GM21737 (cell line): ENCODE measurements around the gene TNIP1.
A peak's percentile ranks its signal among the peaks of the same experiment; 100 is the strongest.

Experiments
- ATAC-seq: cut with Tn5 transposase; IDR thresholded peaks from one replicate; pipeline ENCODE4 v1.9.1; 2021; ENCODE audit warnings: mild to moderate bottlenecking, moderate library complexity; ENCODE audit not compliant: unreplicated experiment

TNIP1 gene

GRCh38 chr5:151066920-151067319 lies 13.9 kb downstream of the TNIP1 start:
- ATAC-seq, result no peak

- no peak for ATAC-seq
These were observed 15.2 kb downstream of the TNIP1 start for GRCh38 chr5:151065609-151066008.

- no peak for ATAC-seq
These were observed 15.8 kb downstream of the TNIP1 start for GRCh38 chr5:151064916-151065499.

GRCh38 chr5:151063142-151063989 lies 17.5 kb downstream of the TNIP1 start:
- ATAC-seq, result no peak

DNA sequence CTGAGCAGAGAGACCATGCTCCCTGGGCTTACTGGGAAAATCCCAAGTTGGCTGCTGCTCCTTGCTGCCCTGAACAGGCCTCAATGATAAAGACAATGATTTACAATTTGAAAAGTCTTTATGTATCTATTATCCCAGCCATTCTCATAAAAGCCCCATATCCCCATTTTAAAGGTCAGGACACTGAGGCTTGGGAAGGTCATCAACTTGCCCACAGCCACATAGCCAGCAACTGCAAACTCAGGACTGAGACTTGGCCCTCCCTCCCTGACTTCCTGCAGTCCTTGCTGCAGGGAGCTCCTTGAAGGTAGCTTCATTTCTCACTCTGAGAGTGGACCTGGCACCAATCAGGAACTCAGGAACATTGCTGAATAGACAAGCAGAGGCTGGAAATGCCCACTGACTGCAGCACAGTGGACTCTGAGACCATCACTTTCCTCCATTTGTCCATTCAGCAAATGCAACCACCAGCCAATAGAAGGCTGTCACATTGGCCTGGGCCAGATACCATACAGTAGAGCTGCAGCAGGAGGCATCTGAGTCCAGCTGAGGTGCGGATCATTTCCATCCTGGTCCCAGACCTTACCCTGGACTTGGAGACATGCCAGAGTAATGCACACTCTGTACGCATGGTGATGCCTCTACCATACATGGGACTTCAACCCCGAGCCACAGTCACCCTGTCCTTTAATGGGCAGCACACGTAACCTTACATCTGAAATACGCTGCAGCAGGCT lies 18.3 kb downstream of the TNIP1 start:
- no peak for ATAC-seq

DNA sequence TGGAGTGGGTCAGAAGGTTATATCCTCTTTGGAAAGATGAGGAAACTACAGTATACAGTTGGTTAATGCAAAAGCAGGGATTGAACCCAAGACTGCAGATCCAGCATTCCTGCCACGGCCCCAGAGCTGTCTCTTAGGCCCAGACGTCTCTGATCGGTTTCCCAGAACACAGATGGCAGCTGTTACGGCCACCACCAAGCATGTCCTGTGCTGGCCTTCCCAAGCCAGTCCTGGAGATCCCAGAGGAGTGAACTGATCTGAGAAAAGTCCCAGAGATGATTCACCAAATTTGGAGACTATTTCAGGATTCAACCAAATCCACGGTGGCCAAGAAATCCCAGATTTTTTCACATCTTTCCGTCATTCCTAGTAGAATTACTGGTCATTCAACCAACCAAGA lies 20.1 kb downstream of the TNIP1 start:
- no peak for ATAC-seq

- ATAC-seq, result no peak
These were observed 21.8 kb downstream of the TNIP1 start for GRCh38 chr5:151058891-151059489.

DNA sequence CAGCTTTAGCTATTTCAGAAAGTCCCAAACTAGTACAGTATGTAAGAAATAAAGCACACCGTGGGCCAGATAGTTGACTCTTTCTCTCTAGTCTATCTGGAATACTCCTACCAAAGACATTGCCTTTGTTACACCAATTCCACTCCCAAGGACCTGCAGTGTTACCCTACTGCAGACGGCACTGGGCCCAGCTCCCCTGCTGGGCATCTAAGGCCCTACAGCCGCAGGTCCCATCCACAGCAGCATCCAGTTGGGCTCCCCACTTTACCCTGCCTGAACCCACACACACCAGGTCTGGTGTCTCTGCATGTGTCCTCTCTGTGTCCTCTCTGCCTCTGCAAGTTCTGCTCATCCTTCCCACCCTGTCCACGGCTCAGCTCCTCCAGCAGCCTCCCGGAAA lies 22.5 kb downstream of the TNIP1 start:
- ATAC-seq, result no peak

GRCh38 chr5:151056379-151057325 lies 24.2 kb downstream of the TNIP1 start:
- no peak for ATAC-seq

- no peak for ATAC-seq
These were observed 25.5 kb downstream of the TNIP1 start for GRCh38 chr5:151055336-151055735.

GRCh38 chr5:151054709-151055108 lies 26.1 kb downstream of the TNIP1 start:
- no peak for ATAC-seq

- no peak for ATAC-seq
These were observed 26.9 kb downstream of the TNIP1 start for GRCh38 chr5:151053796-151054462.

DNA sequence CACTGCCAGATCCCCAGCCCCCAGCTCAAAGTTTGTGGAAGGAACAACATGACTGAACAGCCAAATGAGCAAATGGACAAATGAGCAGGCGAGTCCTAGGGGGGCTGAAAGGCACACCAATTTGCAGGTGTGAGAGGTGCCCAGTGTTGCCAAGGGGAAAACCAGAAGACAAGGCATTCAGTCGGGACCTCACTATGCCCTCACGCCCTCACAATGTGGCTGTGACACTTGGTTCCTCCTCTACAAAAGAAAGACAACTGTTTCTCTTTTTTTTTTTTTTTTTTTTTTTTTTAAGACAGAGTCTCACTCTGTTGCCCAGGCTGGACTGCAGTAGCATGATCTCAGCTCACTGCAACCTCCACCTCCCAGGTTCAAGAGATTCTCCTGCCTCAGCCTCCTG lies 28.0 kb downstream of the TNIP1 start:
- no peak for ATAC-seq

DNA sequence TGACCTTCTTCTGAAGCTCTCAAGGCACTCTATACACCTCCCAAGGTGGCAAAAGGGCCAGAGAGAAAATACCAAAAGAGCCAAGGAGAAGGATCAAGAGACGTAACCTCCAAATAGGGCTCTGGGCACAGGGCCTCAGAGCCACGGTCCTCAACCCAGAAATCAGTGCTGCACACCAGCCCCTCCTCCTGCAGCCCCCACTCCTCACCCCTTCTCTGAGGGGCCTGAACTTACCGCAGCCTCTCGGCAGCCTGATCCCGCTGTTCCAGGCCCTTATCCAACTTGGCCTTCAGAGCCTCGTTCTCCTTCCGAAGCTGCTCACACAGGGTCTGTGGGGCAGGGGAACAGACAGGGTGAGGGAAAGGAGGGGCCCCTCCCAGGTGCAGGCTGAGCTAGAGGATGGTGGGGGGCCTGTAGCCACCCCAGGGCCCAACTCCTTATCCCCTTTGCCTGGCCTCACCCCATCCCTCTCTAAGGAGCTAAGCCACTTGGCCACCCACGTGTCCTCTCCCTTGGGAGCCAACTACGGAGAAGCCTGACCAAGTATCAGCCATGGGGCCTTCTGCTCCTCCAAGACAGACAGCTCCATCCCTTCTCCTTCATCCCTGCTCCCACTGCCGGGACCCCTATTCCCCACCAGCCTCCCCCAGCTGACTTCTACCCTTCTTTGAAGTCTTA lies 28.8 kb downstream of the TNIP1 start:
- no peak for ATAC-seq

GRCh38 chr5:151051066-151051930 lies 29.5 kb downstream of the TNIP1 start:
- ATAC-seq, result peak; percentile 69

DNA sequence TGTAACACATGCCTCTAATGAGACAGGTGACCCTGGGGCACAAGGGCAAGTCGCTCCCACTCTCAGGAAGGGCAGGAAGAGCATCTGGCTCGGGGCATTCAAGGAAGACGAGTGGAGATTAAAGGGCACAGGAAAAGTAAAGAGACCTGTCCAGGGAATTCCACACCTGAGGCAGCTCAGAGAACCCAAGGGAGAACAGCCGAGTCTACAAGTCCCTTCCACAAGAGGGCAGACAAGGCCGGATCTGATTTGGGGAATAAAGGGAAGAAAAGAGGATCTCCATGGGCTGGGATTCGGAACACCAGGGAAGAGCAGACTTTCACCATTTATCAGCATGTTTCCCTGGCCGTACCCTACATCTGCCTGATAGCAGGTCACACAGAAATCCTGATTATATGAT lies 32.3 kb downstream of the TNIP1 start:
- no peak for ATAC-seq

DNA sequence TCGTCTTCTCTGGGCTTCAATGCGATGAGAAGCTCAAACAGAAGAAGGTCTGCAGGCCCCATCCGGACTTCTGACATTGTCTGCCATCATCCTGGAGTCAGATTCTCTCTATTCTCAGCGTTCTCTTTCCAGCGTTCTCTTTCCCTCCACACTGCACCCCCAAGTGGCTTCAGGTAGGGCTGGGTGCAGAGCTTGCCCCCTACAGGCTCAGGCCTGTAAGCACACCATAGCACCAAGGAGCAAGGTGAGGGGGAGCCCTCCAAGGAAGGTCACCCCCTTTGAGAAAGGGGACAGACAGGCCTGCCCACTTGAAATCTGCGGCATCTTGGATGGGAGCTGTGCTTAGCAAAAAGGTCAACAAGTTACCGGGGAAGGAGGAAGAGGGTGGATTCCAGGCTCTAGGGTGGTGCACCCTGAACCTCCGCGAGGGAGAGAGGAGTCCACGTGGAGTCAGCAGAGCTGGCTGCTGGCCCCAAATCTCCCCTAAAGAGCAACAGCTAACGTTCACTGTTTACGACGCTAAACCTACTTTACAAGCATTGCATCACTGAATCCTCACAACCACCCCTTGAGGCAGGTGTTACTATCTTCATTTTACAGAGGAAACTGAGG lies 32.9 kb downstream of the TNIP1 start:
- peak; percentile 48 for ATAC-seq
